Ishikawa (cell line): ENCODE measurements around the gene NFATC1.

ENCODE experiments used
- CEBPB ChIP-seq: IDR thresholded peaks from 2 replicates; pipeline ENCODE4 v1.6.1; 2012
- YY1 ChIP-seq: IDR thresholded peaks from 2 replicates; pipeline ENCODE4 v1.6.1; 2012; ENCODE audit warnings: low read depth

GRCh38 chr18:79560861-79561210 is 165.1 kb downstream of the NFATC1 start:
- TF ChIP-seq CEBPB (no peak), YY1 (no peak)
